Activated T-helper 1 cell treated with Interleukin-2 at 50 U/mL for 16 hours (primary cell): ENCODE measurements around the gene SLIT3.

Experiments
- DNase-seq: peaks from one replicate; pipeline ENCODE4 v3.0.0-alpha.2; 2020; ENCODE audit warnings: low read depth

The SLIT3 gene

GRCh38 chr5:169174923-169175322 is 126.0 kb downstream of the SLIT3 start:
- no peak for DNase-seq

DNA sequence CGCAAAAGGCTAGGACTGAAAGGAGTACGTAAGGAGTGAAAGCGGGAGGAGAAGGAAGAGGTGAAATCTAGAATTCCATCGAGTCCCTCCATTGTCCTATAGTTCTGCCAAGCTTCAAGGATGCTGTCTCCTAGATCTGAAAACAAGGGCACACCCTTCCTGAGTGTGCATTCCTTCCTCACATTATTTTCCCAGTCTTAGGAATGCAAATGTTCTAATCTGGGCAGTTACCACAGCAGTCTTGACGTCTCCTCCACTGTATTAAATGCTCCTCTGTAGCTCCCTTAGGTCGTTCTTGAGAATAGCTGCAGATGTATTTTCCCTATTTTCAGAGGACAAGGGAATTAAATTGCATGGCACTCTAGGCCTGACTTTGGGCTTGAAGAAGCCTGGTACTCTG is 127.6 kb downstream of the SLIT3 start:
- no peak for DNase-seq

DNA sequence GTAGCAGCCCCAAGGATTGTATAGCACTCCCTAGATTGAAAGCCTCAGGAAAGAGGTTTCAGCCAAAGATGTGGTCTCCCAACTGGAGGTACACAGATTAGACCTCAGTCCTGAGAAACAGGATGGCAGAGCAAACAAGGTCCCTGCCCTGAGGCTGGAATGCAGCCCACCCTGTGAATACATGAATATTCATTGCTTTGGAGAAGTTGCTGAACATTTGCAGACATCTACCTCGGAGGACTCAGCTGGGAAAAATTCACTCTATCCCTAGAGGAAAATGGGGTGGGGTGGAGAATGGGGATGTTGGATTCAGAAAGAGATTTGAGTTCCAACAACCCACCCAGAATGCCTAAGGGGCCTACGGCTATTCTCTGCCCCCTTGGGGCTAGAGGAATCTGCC is 129.4 kb downstream of the SLIT3 start:
- no peak for DNase-seq

DNA sequence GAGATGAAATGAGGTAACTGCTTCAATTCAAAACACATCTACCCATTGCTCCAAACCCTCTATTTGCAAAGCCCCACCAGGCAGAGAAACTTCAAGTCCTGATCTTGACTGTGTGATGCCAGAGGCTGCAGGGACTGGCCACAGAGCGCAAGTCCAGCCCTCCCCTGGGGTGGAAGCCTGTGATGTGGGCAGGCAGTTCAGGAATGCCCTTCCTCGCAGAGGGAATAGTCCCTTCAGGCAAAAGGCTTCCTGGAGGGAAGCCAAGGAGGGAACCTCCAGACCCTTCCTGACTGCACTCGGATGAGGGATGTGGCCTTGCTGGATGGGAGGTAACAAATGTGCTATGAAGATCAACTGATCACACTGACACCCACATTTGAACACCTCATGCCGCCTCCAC is 131.2 kb downstream of the SLIT3 start:
- DNase-seq, result no peak

- no peak for DNase-seq
Measured at GRCh38 chr5:169168280-169168679, 132.7 kb downstream of the SLIT3 start.

DNA sequence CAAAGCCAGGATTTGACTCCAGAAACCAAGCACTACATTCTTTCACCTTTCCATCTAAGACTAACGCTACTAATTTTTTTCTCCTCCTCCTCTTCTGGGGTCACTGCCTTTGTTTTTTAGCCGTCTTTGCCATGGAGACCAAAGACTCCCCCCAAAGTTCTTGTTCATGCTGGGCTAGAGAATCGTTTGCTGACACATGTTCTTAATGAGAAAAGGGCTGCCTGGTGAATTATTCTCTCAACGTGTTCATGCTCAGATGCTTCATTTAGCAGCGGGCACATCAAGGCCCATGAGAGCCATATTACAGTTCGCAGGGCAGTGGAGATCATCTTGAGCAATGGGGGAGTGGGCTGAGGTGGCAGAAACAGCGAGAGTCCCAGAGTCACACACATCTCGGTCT is 134.9 kb downstream of the SLIT3 start:
- DNase-seq, result no peak

DNA sequence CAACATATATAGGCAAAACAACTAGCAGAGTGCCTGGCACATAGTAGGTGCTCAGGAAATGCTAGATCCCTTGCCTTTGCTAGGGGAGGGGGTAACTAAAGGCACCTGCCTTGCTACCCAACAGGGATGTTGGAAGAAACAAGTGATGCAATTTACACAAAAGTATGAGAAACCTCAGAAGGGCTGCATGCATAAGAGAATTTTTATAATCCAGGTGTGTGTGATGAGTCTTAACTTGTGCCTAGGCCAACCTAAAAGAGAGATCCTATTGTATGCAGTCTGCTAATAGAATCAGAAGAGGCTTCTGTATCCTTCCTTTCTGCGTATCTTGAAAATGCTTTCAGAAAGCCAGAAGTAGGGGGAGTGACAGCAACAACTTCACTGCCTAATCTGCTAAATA is 135.9 kb downstream of the SLIT3 start:
- no peak for DNase-seq

DNA sequence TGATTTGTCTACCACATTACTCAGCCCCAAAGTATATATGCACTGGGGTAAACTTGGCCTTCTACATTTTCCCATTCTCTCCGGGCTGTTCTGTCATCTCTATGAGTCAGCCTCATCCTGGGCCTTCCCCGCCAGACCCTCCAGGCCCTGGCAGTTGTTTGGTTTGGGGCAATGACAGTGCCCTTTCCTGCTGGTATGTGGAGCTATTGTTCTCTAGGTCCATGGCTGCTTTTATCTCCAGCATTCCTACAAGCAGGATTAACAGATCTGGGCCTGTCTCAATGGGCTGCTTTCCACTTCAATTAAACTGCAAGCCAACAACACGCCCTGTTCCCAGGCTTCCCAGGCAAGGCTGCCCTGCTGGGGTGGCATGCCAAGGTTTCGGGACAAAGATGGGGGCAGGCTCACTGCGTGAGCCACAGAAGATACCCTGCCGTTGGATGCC is 136.4 kb downstream of the SLIT3 start:
- no peak for DNase-seq

DNA sequence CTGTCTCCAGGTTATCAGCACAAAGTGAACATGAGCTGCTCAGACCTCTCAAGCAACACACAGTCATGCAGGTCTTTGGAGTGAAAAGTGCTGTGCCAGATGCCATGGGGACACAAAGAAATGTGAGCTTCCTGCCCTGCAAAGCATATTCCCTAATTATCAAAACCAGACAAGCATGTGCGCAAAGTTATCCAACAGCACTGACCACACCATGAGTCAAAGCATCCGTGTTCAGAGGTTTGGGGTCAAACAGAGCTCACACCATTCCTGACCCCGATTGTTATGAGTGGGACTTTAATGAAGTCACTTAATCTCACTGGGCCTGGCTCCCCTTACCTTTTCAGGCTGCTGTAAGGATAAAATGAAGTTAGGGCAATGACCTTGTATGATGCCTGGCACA is 138.5 kb downstream of the SLIT3 start:
- DNase-seq, result no peak

GRCh38 chr5:169161022-169161680 is 139.8 kb downstream of the SLIT3 start:
- no peak for DNase-seq

DNA sequence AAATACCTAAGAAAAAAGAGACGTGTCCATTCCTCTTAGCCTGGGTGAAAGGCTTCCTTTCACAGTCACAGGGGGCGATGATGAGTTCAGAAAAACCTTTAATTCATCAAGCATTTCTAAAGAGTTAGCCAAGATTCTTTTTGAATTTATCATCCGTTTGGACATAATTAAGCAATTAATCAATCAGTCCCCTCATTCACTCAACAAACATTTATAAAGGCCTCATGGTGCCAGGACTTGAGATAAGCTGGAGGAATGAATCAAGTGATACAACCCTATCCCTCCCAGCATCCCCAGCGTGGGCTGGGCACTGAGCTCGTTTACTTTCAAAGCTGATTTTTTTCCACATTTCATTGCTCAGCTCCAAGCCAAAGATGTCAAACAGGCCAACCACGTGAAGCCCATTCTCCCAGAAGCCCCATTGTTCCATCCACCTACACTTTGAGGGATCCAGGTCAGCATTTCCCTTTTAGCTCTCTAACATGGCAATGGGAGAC is 140.5 kb downstream of the SLIT3 start:
- DNase-seq, result no peak

GRCh38 chr5:169158764-169159163 is 142.2 kb downstream of the SLIT3 start:
- no peak for DNase-seq

DNA sequence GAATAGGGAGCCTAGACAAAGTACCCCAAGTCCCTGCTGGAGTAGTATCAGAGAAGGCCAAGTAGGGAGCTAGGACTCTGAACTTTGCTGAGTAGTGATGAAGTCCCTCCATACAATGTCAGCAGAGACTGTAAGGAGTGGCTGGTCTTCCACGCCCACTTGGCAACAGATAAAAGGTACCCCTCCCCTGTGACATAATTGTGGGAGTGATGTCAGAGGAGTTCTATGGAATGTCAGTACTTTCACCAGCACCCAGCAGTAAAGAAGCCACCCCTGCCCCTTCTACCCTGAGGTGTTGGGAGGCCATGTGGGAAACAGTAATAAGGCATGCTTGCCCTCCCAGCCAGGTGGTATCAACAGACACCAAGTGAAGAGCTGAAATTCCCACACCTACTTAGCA is 143.9 kb downstream of the SLIT3 start:
- no peak for DNase-seq

GRCh38 chr5:169154679-169155078 is 146.3 kb downstream of the SLIT3 start:
- DNase-seq, result no peak

- DNase-seq, result no peak
Measured at GRCh38 chr5:169153405-169153804, 147.5 kb downstream of the SLIT3 start.

DNA sequence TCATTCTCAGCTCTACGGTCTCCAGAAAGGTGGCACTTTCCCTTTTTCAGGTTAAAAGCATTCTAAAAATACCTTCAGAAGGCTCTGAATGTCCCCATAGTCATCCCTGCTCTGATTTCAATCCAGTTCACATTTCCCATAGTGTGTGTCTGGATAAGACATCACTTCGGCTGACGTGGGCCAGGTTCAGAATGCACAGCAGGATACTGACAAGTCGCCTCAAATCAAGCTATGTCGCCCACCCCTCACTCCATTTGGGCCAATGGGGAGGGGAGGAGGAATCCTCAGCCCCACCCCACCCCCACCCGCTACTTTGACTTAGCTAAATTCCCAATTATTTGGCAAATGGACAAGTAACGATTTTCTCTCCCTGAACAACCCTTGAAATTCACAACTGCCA is 148.0 kb downstream of the SLIT3 start:
- no peak for DNase-seq

GRCh38 chr5:169152453-169152852 is 148.5 kb downstream of the SLIT3 start:
- no peak for DNase-seq

DNA sequence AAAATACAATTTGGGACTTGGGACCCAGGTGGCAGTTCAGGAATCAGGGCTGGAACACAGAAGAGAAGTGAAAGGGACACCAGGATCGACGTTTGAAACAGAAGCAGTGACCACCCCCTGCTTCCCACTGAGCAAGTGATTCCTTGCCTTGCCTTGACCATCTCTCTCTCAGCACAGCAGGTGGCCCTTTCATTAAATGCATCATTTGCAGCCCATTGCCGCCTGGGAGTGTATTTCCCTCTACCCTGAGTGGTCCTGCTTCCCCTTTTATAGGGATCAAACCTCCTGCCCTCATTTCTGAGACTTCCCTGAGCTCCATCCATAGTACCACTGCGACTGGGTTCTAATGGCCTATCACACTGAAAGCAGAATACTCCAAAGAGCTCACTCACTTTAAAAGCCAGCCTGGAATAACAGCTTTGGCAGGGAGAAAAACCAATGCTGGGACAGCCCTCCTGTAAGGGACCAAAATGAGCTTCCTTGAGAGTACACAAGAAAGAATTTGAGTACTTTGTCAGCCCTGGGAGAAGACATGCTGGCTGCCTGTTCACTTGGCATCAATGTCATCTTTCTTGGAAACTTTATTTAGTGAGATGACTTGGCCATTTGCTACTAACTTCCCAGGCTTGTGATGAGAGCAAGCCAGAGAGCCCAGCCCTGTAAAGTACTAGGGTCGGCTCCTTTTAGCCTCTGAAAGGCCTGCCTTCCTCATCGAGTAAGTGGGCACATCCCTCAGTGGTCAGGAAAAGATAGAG is 149.7 kb downstream of the SLIT3 start:
- DNase-seq, result no peak

DNA sequence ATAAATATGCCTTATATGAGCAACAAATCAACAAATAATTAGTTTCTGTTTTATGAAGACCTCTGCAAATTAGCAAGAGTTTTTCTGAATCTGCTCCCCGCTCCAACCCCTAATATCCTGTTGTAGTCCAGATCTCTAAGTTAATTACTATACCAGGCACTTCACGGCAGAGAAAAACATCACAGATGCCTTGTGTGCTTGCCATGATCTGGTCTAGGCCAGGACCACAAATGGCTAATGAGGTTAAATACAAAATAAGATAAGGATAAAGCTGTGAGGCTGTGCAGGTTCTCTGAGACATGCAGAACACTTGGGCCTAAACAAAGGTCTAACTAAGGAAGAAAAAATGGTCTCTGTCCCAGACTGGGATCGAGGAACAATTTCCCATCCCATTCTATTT is 150.8 kb downstream of the SLIT3 start:
- DNase-seq, result no peak

DNA sequence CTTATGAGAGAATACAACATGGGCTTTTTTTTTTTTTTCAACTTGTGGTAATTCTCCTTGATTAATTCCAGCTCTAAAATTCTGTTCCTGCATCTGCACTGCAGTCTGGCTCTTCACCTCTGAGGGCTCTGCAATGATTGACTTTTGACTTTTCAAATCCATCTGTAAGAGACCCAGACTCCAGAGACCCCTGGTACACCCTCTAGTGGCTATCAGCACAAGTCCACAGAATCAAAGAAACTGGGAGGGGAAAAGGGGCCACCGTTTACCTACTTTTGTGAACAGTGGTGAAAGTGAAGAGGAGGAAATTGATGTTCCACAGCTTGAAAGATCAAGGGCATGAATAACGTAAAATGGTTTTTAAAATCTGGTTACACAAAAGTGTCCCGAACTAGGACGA is 151.6 kb downstream of the SLIT3 start:
- no peak for DNase-seq

DNA sequence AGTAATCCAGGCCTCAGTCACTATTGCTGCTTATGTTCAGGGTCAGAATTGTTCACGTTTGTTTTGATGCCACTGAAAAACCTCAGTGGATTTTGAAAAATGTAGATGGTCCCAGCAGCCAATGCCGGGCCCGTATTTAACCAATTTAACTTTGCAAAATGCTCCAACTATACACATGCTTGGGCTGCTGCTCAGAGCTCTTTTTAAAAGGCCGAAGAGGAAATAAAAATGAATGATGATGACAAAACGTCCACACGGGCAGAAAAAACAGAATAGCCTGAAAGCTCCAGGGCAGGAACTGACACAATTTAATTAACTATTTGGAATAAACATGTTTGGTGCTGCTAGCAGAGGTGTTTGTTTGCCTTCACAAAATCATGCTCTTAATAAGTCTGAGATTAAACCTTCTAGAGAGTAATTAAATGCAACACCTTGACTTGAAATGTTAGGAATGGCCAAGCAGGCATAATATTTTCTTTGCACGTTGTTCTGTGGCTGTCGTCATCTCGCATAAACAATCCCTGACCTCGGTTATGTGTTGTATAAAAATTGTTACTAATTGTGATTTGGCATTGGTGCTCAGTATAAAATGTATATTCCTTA is 152.7 kb downstream of the SLIT3 start:
- no peak for DNase-seq

DNA sequence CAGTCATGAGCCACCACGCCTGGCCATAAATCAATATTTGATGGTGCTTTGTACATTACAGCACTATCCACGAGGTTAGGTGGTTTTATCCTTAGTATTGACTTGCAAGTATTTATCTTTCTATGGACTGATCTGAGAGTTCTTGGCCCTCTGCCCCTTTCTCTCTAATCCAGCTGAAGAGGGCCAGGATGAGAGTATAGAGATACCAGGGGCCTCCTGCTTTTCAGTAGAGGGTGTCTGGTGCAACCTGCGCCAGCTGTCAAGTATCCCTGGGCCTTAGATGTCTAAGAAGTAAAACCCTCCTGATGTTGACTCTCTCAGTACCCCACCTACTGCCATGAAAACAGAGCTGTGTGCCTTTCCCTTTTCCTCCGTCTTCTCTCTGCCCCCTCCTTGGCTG is 153.4 kb downstream of the SLIT3 start:
- DNase-seq, result no peak

DNA sequence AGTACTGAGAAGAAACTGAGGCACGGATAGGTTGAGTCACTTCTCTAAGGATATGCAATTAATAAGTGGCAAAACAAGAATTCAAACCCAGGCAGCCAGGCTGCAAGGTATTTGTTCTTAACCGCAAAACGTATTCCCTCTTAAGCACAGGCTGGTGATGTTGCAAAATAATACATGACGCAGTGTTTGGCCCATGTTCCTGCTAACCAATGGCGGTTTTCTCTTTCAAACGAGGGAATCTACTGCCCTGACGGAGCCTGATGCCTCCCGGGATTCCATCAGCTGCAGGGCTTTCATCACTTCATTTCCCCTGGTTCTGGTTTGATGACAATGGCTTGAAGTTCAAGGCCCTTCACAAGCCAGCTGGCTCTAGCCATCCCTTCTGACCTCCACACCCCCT is 154.8 kb downstream of the SLIT3 start:
- DNase-seq, result no peak
